GM12891 (cell line): Measurements from ENCODE around the gene GFOD1.

Experiments used
- POLR2A ChIP-seq: IDR thresholded peaks from 2 replicates; pipeline ENCODE4 v1.6.1; 2011; ENCODE audit warnings: low read depth, low read length, control low read depth
- POLR2AphosphoS5 ChIP-seq: IDR thresholded peaks from 2 replicates; pipeline ENCODE4 v1.6.1; 2011; ENCODE audit warnings: low read depth, low read length, control low read depth

- TF ChIP-seq POLR2A = no peak
- TF ChIP-seq POLR2AphosphoS5 = no peak
Observed at GRCh38 chr6:13338038-13338437, 149.4 kb downstream of the GFOD1 start.
